SW 1271 (cell line): ENCODE data around the gene SUFU.
"Not testable (repeated sequence)": the region's sequence is repeated elsewhere in the genome, so short reads cannot be mapped to it uniquely, and the experiment has no call there.

Source experiments
- DNase-seq, 2 experiments: peaks; one replicate each; lab custom pipeline; 2025; lab: John Stamatoyannopoulos, UW

SUFU gene

DNA sequence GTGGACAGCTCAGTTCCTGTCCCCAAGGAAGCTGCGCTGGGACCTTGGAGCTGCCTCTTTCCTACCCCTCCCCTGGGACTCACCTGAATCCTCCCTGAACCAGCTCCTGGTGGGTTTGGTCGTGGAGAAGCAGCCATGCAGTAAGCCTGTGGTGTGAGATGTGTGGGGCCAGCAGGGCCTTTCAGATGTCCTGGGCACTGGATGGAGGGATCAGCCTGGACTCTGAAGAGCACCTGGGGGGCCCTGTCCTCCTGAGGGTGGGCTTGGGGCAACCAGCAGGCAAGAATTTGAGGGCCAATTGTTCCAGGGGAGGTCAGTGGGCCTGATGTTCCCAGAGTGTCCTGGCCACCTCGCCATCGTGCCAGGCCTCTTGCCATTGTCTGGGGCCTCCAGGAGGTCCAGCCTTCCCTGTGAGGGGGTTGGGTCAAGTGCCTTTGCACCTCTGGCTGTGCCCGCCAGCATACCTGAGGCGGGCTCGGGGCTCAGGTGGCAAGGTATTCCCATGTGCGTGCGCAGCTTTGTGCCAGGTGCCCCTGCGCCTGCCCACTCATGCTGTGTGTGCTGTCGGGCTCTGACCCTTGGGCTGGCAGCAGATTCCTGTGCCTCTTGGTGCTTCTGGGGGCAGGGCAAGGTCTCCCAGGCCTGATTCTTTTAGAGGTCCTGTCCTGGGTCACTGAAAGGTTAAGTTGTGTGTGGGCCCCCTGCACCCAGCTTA, 147.8 kb downstream of the SUFU start:
- DNase-seq, result no peak

DNA sequence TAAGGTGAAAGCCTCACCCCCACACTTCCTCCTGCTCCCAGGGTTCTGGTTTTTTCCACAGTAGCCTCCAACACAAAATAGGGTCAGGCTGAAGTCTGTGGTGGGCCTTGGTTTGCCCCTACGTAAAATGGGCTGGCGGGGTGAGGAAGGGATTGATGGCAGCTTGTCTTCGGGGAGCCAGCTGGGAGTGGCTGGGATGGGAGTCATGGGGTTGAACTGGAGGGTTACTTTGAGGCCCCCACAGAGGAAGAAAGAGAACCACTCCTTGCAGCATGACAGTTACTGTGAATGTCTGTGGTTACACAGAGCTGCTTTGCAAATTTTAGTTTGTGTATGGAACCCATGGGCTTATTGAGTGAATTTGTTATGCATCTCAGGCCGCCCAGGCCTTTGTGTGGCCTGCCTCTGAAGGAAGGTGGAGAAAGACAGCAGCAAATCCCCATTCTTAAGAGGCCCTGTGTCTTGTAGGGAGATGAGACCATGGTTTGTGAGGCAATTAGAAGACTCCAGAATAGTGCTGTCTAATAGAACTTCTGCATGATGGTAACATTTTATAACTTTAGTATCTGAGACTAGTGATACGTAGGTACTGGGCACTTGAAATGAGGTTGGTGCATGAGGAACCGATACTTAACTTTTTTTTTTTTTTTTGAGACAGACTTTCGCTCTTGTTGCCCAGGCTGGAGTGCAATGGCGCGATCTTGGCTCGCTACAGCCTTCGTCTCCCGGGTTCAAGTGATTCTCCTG, 148.6 kb downstream of the SUFU start:
- DNase-seq, result no peak

DNA sequence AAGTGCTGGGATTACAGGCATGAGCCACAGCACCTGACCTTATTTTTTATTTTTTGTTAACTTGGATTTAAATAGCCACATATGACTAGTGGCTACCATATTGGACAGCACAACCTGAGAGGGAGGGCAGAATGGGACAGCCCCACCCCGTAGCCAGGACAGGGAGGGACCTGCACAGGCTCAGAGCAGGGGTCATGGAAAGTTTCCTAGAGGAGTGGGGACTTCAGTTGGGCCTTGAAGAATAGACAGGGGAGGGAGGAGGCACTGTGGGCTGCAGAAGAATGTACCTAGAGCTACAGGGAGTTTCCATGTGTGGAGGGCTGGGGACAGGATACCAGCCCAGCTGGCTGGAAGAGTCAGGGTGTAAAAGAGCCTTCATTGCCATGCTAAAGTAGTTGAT, 149.3 kb downstream of the SUFU start:
- no peak for DNase-seq

DNA sequence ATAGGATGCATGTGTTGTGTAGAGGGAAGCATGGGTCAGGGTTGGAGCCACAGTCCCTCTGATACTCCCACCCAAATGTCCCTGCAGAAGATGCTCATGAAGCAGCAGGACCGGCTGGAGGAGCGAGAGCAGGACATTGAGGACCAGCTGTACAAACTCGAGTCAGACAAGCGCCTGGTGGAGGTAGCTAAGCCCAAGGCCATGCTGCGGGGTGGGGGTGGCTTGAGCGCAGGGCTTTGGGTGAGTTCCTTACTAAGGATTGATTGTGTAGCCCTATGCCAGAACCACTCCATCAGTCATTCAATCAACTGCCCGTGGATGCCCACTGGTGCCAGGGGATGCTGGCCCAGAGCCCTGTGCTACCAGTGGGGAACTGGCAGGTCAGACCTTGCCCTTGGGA, 150.8 kb downstream of the SUFU start:
- DNase-seq, result no peak

DNA sequence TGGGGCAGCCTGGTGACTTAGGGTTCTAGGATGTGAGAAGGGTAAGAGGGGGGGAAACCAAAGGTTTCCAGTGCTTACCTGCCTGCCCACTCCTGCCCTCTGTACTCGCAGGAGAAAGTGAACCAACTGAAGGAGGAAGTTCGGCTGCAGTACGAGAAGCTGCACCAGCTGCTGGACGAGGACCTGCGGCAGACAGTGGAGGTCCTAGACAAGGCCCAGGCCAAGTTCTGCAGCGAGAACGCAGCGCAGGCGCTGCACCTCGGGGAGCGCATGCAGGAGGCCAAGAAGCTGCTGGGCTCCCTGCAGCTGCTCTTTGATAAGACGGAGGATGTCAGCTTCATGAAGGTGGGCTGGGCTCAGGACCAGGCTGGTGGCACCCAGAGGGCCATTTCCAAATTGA, 151.2 kb downstream of the SUFU start:
- no peak for DNase-seq

DNA sequence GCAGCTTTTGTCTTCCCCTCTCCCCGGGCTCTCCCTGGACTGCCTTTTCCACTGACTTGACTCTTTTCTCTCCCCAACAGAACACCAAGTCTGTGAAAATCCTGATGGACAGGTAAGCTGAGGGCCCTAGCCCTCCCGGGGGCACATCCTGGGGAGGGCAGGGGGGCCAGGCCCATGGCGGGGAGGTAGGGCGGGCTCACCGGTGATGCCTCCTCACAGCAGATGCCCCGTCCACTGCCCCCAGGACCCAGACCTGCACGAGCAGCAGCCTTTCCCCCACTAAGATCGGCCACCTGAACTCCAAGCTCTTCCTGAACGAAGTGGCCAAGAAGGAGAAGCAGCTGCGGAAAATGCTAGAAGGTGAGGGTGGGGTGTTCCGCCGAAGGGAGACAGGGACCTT, 152.3 kb downstream of the SUFU start:
- no peak for DNase-seq

DNA sequence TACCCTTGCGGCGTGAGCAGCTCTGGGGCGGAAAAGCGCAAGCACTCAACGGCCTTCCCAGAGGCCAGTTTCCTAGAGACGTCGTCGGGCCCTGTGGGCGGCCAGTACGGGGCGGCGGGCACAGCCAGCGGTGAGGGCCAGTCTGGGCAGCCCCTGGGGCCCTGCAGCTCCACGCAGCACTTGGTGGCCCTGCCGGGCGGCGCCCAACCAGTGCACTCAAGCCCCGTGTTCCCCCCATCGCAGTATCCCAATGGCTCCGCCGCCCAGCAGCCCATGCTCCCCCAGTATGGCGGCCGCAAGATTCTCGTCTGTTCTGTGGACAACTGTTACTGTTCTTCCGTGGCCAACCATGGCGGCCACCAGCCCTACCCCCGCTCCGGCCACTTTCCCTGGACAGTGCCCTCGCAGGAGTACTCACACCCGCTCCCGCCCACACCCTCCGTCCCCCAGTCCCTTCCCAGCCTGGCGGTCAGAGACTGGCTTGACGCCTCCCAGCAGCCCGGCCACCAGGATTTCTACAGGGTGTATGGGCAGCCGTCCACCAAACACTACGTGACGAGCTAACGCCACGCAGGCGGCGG, 153.1 kb downstream of the SUFU start:
- DNase-seq, result no peak

DNA sequence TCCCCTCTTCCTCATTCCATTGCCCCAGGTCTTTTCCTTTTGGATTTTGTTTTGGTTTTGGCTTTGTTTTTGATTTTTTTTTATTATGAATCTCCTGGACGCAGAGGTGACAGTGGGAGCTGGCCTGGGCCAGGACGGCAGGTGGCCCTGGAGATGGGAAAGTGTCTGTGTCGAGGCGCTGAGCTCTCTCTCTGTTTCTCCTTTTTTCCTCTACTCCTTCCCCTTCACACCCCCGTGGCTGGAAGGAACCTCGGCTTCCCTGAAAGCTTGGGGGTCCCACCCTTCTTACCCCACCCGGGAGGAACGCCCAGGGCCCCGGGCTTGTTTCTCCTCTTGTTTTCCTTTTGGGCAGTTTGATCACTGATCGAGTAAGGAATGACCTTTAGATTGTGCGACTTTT, 153.7 kb downstream of the SUFU start:
- DNase-seq, result no peak

DNA sequence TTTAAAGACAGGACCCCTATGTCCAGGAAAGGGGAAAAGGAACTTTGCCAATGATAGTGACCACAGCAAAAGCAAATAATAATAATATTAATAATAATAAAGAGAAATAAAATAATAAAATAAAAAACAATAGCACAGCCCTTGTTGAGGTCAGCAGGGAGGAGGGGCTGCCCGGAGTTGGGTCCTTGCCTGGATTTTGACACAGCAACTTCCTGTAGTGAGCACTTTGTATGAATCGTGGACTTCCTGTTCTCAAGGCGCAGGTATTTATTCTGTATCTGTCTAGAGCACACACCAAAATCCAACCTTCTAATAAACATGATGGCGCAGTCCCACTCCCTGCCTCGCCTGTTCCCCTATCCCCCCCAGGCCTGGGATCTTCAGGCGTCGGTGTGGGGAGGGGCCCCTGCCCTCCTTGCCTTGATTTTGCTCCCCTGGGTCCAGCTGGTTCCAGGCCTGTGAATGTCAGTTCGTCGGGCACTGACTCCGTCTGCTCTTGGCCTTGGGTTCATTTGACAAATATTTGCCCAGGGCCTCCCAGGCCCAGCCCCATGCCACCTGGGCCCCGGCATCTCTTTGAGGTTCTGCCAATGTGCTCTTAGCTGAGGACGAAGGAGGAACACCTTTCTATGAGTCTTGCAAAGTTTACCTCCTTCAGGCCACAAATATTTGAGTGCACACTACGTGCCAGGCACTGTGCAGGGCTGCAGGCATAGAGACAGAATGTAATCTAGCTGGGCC, 154.4 kb downstream of the SUFU start:
- DNase-seq, result no peak

DNA sequence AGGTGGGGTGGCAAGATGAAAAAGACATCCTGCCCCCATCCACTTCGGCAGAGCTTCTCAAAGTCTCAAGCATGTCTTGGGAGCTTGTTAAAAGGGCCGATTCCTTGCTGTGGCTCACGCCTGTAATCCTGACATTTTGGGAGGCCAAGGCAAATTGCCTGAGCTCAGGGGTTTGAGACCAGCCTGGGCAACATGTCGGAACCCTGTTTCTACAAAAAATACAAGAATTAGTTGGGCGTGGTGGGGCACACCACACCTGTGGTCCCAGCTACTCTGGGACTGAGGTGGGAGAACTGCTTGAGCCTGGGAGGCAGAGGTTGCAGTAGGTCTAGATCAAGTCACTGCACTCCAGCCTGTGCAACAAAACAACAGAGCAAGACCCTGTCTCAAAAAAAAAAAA, 155.0 kb downstream of the SUFU start:
- no peak for DNase-seq

DNA sequence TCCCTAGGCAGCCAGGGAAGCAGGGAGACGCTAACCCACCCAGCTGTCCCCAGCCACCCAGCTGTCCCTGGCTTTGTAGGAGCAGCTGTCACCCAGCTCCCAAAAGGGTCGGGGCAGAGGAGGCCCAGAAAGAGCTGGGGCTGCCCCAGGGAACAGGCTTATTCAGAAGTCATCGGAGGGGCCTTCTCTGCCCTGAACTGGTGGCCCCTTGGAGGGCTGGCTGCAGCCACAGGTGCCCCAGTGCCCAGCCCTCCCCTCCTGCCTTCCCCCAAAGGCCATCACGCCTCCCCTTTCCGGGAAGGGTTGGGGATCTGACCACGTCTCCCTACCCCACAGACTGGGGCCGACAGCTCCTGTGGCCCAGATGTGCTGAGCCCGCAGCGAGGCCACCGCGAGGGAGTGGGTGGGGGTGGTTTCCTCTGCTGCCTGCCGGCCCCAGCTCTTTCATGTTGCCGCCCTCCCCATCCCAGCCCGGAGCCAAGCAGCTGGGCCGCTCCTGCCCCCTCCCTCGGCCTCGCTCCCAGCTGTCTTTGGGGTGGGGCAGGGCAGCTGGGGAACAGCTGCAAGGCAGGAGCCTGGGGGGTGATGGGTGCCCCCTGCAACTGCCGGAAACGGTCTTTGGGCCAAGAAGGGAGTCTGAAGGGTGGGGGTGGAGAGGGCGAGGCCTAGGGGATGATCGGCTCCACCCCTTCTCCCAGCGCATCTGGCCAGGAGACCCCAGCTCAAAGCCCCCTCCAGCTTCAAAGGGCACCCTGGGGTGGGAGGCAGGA, 157.3 kb downstream of the SUFU start:
- no peak for DNase-seq

DNA sequence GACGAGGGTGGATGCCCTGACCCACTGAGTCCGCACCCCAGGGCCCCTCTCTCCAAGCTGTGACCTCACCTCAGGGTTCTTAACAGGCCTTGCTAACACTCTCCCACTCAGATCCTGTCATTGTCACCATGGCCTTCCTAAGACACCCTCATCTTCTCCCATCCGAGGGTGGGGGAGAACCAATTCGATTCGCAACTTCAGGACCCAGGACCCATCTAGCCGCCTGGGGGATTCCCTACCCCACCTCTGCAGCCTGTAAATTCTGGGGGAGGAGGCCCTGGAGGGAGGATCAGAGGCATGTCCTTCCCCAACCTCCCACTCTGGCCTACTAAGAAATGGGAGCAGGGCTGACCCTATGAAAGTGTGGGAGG, 157.9 kb downstream of the SUFU start:
- DNase-seq, result no peak

DNA sequence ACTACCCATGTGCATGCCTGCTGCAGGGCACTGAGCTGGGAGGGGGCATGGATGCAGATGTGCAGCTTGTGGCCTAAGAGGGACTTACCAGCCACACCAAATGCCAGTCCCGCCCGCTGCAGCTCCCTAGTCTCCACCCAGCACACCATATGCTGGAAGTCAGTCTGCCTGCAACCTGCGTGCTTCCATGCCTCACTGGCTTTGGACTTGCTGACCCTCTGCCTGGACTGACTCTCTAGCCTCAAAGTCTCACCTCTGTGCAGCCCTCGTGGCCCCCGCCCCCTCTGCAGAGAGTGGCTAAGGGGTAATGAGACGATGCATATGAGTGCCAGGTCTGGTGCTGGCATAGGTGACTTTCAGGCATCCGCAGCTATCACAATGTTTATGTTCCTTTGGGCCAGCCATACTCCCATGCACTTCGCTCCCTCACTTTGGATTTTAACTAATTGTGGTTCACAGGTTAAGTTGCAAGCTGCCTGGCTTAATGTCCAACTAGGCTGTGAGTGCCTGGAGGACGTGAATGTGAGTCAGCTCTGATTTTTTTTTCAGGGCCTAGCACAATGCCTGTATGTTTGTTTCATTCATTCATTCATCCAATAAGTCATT, 162.2 kb downstream of the SUFU start:
- DNase-seq, result no peak

DNA sequence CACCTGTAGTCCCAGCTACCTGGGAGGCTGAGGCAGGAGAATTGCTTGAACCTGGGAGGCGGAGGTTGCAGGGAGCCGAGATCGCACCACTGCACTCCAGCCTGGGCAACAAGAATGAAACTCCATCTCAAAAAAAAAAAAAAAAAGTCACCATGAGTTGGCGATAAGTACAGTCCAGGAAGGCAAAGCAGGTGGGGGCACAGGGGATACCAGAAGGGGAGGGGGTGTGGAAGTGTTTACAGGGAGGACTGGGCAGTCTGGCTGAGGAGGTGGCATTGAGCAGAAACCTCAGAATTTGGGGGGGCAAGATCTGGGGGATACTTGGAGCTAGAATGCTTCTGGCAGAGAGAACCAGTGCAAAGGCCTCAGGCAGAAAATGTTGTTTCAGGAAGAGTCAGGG, 163.6 kb downstream of the SUFU start:
- DNase-seq, result not testable (repeated sequence)

DNA sequence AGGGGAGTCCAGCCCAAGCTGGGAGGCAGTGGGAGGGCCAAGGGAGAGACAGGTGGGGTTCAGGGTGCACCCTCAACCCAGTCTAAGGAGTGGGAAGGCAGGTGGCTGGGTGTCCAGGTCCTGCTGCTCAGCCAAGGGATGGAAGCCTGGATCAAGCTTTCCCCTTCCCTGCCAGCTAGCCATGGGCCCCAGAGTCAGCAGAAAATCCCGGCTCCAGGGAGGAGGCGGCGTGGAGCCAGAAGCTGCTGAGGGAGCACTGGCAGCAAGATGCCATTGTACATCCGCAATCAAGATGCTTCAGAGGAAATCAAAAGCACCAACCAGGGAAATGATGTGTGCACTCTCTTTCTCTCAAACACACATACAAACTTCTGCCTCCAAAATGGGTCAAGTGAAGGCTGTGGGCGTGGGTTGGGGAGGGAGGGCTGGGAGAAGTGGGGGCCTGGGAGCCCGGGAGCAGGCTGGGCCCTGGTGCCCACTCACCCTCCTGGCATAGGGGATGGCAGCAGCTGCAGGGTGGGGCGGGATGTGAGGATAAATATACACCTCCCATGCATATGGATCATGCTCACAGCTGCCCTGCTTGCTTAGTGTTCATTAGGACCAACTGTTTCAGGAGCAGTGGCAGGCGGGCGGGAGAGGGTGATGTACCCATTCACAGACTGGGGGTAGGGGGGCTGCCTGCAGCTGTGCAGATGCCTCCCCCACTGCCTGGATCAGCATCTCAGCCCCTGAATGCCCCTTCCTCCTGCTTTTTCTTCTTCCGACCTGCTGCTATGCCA, 164.7 kb downstream of the SUFU start:
- no peak for DNase-seq

DNA sequence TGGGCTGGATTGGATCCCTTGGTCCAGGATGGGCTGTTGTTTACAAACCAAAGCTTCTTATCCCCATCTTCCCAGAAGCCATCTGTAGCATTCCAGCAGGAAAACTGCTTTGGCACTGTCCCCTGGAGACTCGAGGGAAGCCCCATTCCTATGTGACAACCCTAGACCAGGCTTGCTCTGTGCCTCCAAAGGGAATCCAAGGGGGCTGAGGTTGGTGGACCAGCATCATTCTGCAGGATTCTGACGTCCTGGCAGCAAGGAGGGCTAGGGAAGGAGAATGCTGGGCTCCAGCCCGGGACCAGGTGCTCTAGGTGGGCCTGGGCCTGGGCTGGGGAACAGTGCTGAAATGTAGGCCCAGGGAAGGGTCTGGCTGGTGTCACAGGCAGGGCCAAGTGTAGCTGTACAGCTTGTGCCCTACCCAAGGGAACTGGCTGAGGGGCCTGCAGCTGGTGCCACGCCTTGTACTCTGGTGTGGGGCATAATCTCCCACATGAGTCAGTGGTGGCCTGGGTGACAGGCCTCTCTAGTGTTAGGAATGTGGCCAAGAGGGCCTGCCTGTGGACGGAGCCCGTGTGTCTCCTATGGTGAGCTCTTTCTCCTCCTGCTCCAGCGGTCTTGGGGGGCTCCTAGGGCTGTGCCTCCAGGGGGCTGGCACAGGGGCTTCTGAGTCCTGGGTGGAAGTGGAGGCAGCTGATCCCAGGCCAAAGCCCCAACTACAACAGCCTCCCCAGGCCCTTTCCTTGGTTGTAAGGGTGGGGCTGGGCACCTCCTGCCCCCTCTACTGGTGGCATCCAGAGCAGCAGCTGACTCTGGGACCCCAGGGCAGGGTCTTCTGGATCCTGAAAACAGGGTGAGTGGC, 165.7 kb downstream of the SUFU start:
- DNase-seq, result no peak

DNA sequence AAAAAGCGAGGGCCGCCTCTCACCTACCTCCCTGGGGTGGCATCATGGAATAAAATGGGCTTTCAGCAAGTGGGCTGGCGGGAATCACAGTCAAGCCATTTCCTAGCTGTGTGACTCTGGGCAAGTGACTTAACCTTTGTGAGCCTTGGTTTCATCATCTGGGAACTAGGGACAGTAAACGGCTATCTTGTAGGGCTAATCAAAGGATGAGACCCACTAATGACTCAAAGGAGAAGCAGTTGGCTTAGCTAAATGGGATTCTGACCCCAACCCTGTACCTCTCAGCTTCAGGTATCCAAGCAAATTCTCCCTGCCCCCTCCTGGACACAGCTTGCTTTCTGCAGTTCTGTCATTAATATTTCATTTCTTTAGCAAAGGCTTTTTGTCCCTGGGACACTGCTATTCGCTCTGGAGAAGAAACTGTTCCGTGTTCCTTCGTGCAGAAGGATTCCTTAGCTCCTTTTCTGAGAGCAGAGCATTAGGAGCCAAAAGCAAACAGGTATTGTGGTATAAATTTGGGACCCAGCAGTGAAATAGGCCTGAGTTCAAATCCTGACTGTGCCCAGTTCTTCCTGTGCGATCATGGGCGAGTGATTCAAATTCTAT, 166.4 kb downstream of the SUFU start:
- DNase-seq, result no peak

DNA sequence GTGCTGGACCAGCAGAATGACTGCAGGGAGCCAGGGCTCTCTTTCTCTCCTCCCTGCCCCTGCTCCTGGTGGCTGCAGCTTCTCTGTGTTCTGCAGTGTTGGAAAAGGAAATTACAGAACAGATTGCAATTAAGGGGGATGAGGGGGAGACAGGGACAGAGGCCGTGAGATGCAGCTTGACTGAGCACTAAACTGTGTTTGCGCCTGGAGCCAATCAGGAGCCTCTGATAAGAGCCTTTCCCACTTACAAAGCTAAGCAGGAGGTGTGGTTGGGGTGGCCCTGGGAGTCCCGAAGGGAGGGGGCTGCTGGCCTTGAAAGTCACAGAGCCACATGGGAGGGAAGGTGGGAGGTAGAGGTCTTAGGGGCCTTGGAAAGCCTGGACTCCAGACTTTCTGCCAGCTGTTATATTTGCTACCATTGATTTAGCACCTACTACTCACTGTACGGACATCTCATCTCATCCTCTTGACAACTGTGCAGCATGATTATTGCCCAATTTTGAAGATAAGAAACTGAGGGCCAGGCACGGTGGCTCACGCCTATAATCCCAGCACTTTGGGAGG, 167.2 kb downstream of the SUFU start:
- no peak for DNase-seq

DNA sequence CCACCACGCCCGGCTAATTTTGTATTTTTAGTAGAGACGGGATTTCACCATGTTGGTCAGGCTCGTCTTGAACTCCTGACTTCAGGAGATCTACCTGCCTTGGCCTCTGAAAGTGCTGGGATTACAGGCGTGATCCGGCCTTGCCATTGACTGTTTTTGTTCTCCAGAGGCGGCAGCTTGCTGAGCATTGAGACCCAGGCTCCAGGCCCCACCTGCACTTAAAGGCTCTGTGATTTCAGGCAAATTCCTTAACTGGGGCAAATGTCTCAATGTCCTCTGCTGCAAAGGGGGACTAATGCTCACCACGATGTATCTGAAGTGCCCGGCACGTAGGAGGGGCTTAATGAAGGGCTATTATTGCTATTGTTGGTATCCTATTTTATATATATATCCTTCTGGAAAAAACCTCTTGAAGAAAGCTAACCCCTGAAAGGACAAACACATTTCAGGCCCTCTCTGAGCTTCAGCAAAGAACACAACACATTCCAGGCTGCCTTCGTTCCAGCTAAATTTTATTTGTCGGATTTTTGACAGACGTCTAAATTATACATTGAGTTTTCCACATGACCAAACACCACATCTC, 169.6 kb downstream of the SUFU start:
- no peak for DNase-seq
